Activated CD8-positive, alpha-beta T cell treated with anti-CD3 and anti-CD28 coated beads for 36 hours (primary cell): ENCODE data around the gene C2CD5. TPM values are rescaled to one million over a fixed set of nuclear protein-coding genes. Genes with fewer than 3 reads are reported as not detected.

Source experiments
- ATAC-seq: fragments of 200-7000 bp; cut with Tn5 transposase; one replicate; pipeline ENCODE4 v1.10.0; 2021; ENCODE audit warnings: mild to moderate bottlenecking, moderate library complexity
- CTCF ChIA-PET: fragments of 350-600 bp; sonication (Branson Sonifier 250); formaldehyde crosslinking; loops from one replicate; lab custom pipeline; 2021; ENCODE audit warnings: antibody characterized with exemption; lab: Charles Lee
- POLR2A ChIA-PET: fragments of 350-600 bp; sonication (Branson Sonifier 250); formaldehyde crosslinking; loops from one replicate; lab custom pipeline; 2021; ENCODE audit warnings: antibody characterized with exemption; lab: Charles Lee
- DNase-seq: peaks from one replicate; pipeline ENCODE4 v3.0.0-alpha.2; 2020
- H3K27ac Mint-ChIP-seq: one replicate; pipeline ENCODE4 v1.8.0; 2021; ENCODE audit warnings: mild to moderate bottlenecking, mixed read lengths
- H3K27me3 Mint-ChIP-seq: one replicate; pipeline ENCODE4 v1.8.0; 2021; ENCODE audit warnings: mixed read lengths
- H3K36me3 Mint-ChIP-seq: one replicate; pipeline ENCODE4 v1.8.0; 2021; ENCODE audit warnings: low read depth, mixed read lengths
- H3K4me1 Mint-ChIP-seq: one replicate; pipeline ENCODE4 v1.8.0; 2021; ENCODE audit warnings: low read depth, mixed read lengths
- H3K4me3 Mint-ChIP-seq: one replicate; pipeline ENCODE4 v1.8.0; 2021; ENCODE audit warnings: mild to moderate bottlenecking, moderate library complexity, mixed read lengths
- H3K9me3 Mint-ChIP-seq: one replicate; pipeline ENCODE4 v1.8.0; 2021; ENCODE audit warnings: mixed read lengths
- intact Hi-C: fragments of 100-400 bp; cut with micrococcal nuclease; formaldehyde crosslinking; loops from one replicate; pipeline ENCODE4 v1.10.0; 2022
- total RNA-seq, 2 experiments: library from RNA; stranded (reverse); gene quantifications; one replicate each; pipeline ENCODE4 v1.2.3, GENCODE V29; 2021
- TF ChIP-seq, protein P1 (sequence below): fragments of 200-600 bp; IDR thresholded peaks from one replicate; pipeline ENCODE4 v1.8.0; 2022; ENCODE audit warnings: antibody characterized with exemption, mild to moderate bottlenecking

C2CD5 gene
- total RNA-seq, 2 experiments from 2014 or later: 32.4 to 34.1 TPM

DNA sequence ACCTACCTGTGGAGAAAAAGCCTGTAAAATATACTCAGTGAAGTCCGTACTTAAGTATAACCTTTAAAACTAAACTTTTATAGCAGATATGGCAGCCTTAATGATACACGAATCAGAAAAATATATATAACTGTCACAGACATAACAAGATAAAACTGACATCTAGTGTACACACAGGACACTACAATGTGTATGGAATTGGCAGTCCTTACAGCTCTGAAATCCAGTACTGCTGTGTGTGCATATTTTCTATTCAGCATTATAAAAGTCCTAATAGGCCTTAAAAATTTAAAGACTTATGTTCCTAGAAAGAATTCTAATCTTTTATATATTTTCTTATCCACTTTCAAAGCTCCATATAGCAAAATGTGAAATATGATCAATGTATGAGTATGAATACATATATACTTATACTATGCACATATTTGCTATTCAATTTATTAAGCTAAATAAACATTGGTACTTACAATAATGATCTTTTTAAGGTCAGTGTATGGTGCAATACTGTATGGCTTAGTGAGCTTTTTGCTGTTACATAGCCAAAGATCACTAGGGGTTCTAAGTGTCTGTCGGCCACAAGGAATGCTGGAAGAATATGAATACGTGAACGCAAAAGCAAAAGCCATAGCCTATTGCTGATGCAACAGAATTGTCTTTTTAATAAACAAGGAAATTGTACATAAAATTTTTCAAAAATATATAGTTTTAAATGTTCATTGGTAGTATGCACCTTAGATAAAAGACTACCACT is 69.2 kb downstream of the C2CD5 start:
- TF ChIP-seq, protein P1, sequence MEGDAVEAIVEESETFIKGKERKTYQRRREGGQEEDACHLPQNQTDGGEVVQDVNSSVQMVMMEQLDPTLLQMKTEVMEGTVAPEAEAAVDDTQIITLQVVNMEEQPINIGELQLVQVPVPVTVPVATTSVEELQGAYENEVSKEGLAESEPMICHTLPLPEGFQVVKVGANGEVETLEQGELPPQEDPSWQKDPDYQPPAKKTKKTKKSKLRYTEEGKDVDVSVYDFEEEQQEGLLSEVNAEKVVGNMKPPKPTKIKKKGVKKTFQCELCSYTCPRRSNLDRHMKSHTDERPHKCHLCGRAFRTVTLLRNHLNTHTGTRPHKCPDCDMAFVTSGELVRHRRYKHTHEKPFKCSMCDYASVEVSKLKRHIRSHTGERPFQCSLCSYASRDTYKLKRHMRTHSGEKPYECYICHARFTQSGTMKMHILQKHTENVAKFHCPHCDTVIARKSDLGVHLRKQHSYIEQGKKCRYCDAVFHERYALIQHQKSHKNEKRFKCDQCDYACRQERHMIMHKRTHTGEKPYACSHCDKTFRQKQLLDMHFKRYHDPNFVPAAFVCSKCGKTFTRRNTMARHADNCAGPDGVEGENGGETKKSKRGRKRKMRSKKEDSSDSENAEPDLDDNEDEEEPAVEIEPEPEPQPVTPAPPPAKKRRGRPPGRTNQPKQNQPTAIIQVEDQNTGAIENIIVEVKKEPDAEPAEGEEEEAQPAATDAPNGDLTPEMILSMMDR: no peak

DNA sequence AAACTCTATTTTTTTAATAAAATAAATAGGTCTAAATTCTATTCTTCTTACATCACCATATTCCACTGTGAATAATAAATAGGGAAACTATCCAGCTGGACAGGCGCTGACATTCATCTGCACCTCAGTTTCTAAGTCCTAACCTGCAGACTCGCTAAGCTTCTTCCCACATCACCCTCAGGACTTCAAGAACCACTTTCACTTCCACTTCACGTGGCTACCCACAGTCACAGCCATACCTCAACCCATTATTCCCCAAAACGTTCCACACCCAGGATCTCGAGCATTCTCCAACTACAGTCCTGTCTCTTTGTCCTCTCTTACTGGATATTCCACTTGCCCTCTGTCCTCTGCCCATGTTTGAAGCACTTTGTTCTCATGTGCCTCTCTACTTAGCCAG is 71.1 kb downstream of the C2CD5 start:
- Mint-ChIP-seq H3K36me3 (peaks cover 27% of the 10 kb centered on the region), H3K27ac (peak overlapping the region; percentile 11), H3K4me3 (no peak overlapping the region), H3K4me1 (peaks cover 22% of the 10 kb centered on the region), H3K9me3 (no peaks in the 10 kb centered on the region), H3K27me3 (no peaks in the 10 kb centered on the region)
- no peak for ATAC-seq
- intact Hi-C loops: no loop called here
- ChIA-PET POLR2A (no interaction called here), CTCF (interaction anchor here (1.2 kb wide), 1 partner anchor 138 kb away, joined by 3 read pairs; no protein-coding TSS in a partner anchor)
- TF ChIP-seq, protein P1: no peak
- DNase-seq: no peak

More for the DNA sequence above, 69.2 kb downstream of the C2CD5 start:
- ATAC-seq (no peak), DNase-seq (no peak)
- ChIA-PET CTCF (interaction anchor here (0.5 to 1.4 kb wide), 2 partner anchors 16 to 1366 kb away, joined by 3 to 5 read pairs; no protein-coding TSS in a partner anchor), POLR2A (no interaction called here)
- Mint-ChIP-seq H3K4me1 (peaks cover 25% of the 10 kb centered on the region), H3K4me3 (no peak overlapping the region), H3K36me3 (peaks cover 26% of the 10 kb centered on the region), H3K27ac (no peak overlapping the region), H3K27me3 (no peaks in the 10 kb centered on the region), H3K9me3 (no peaks in the 10 kb centered on the region)
- intact Hi-C loops: no loop called here

DNA sequence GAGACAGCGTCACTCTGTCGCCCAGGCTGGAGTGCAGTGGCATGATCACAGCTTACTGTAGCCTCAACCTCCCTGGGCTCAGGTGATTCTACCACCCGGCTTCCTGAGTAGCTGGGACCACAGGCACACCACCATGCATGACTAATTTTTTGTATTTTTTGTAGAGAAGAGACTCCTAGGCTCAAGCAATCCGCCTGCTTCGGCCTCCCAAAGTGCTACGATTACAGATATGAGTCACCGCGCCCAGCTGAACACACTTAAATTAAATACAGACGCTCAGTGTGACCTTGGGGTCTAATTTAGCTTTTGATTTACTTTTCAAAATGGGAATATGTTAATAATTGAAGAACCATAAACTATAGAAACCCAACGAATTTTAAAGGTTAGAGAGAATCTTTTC is 77.2 kb downstream of the C2CD5 start:
- CTCF ChIA-PET: interaction anchor here (4.5 kb wide), 1 partner anchor 8 kb away, joined by 44 read pairs; no protein-coding TSS in a partner anchor
- H3K36me3 Mint-ChIP-seq: peaks cover 13% of the 10 kb centered on the region

DNA sequence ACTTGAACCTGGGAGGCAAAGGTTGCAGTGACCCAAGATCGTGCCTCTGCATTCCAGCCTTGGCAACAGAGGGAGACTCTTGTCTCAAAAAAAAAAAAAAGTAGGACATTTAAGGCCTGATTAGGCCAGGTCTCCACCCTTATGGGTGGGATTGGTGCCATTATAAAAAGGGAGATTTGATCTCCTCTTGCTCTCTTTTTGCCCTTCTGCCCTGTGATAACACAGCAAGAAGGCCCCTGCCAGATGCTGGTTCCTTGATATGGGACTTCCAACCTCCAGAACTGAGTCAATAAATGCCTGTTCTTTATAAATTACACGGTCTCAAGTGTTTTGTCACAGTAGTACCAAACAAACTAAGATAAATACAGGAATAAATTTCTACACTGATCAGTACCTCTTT is 81.0 kb downstream of the C2CD5 start:
- Mint-ChIP-seq H3K27ac (no peak overlapping the region), H3K36me3 (peaks cover 4% of the 10 kb centered on the region), H3K4me3 (no peak overlapping the region), H3K4me1 (peaks cover 4% of the 10 kb centered on the region), H3K9me3 (no peaks in the 10 kb centered on the region), H3K27me3 (no peaks in the 10 kb centered on the region)
- CTCF ChIA-PET: interaction anchor here (1.6 kb wide), 1 partner anchor 21 kb away, joined by 4 read pairs; no protein-coding TSS in a partner anchor
- POLR2A ChIA-PET: no interaction called here
- DNase-seq (no peak), ATAC-seq (no peak)
- intact Hi-C loops: no loop called here
- TF ChIP-seq, protein P1: no peak

More for the DNA sequence above, 77.2 kb downstream of the C2CD5 start:
- DNase-seq (no peak), ATAC-seq (no peak)
- intact Hi-C loops: no loop called here
- H3K9me3 Mint-ChIP-seq: no peaks in the 10 kb centered on the region
- no peaks in the 10 kb centered on the region for H3K27me3 Mint-ChIP-seq
- peaks cover 4% of the 10 kb centered on the region for H3K4me1 Mint-ChIP-seq
- POLR2A ChIA-PET: no interaction called here
- TF ChIP-seq, protein P1: no peak
- H3K27ac Mint-ChIP-seq: no peak overlapping the region
- H3K4me3 Mint-ChIP-seq: no peak overlapping the region

DNA sequence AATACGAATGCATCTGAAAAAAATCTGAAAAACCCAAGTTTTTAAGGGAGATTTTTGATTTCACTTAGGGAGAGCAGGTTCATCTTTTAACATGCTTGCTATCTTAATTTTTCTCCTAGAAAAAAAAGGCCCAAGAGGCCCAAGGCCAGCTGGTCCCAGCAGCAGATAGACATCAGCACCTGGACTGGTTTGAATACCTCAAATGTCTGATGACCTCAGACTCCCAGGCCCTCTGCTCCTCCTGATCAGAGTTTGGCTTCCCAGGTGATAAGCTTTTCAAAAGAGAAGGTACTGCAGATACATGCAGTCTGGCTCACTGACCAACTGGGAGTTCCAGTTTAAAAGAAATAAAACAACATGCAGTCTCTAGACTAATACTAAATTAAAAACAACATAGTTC is 82.6 kb downstream of the C2CD5 start:
- intact Hi-C loops: no loop called here
- ATAC-seq: no peak
- DNase-seq: no peak
- TF ChIP-seq, protein P1: no peak
- Mint-ChIP-seq H3K9me3 (no peaks in the 10 kb centered on the region), H3K4me3 (no peak overlapping the region), H3K27me3 (no peaks in the 10 kb centered on the region), H3K4me1 (peaks cover 4% of the 10 kb centered on the region), H3K27ac (no peak overlapping the region), H3K36me3 (peaks cover 4% of the 10 kb centered on the region)
- CTCF ChIA-PET: interaction anchor here (0.6 to 4.9 kb wide), 5 partner anchors 6 to 51 kb away, joined by 3 to 44 read pairs (median 4); no protein-coding TSS in a partner anchor
- POLR2A ChIA-PET: no interaction called here
